ENCODE data around the gene MZT2B. TPM values are rescaled to one million over a fixed set of nuclear protein-coding genes. Genes with fewer than 3 reads are reported as not detected.
"Not testable (repeated sequence)": the region's sequence is repeated elsewhere in the genome, so short reads cannot be mapped to it uniquely, and the experiment has no call there.

MZT2B gene
- total and polyA plus RNA-seq, 2 donors (not counting 1 experiment from before 2014, with no cell fraction given): 119 to 152 TPM

DNA sequence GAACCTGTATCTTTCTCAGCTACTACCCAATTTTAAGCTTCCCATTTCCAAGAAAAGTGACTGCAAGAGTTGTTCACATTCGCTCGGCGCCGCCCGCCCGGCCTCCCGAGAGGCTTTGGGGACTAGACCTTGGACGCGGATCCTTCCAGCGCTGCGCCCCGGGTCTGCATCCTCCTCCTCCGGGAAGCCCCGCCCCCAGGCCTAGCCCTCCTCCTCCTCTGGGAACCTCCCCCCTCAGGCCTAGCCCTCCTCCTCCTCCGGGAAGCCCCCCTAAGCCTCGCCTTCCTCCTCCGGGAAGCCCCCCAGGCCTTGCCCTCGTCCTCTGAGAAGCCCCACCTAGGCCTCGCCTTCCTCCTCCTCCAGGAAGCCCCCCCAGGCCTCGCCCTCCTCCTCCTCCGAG, 45.9 kb downstream of the MZT2B start:
- H3K27me3 Mint-ChIP-seq; H3K27ac Mint-ChIP-seq; H3K4me1 Mint-ChIP-seq; H3K27ac ChIP-seq (ENCODE audit: low read length in 2 of 2); H3K9me3 Mint-ChIP-seq (ENCODE audit: insufficient read depth); CTCF ChIA-PET; H3K36me3 ChIP-seq (replicated peaks in 1 of 2; ENCODE audit: control extremely low read depth in 1 of 2, control insufficient read depth in 1 of 2, extremely low read depth in 1 of 2, insufficient read depth in 2 of 2, low read length in 1 of 2); ATAC-seq (ENCODE audit: low read depth); H3K27me3 ChIP-seq (replicated peaks in 1 of 4; ENCODE audit: control extremely low read depth in 1 of 4, control insufficient read depth in 3 of 4, insufficient read depth in 4 of 4, low read length in 3 of 4); H3K4me1 ChIP-seq (ENCODE audit: control insufficient read depth in 2 of 2, insufficient read depth in 2 of 2, low read length in 2 of 2); H3K4me2 ChIP-seq (replicated peaks; ENCODE audit: low read depth, low read length, poor library complexity, severe bottlenecking); POLR2A ChIA-PET; H4K20me1 ChIP-seq (ENCODE audit: control insufficient read depth, insufficient read depth, low read length, poor library complexity, severe bottlenecking); intact Hi-C loops (cut with micrococcal nuclease); H3K4me3 ChIP-seq (ENCODE audit: control extremely low read depth in 1 of 5, extremely low read depth in 1 of 5, insufficient read depth in 1 of 5, low read depth in 2 of 5, low read length in 4 of 5); H2AFZ ChIP-seq (ENCODE audit: insufficient read depth, low read depth, low read length, poor library complexity, severe bottlenecking); DNase-seq; H3K9ac ChIP-seq (ENCODE audit: low read length); H3K79me2 ChIP-seq (ENCODE audit: control insufficient read depth, insufficient read depth, low read length); H3K4me3 Mint-ChIP-seq: not testable (repeated sequence)
- H3K9me3 ChIP-seq (ENCODE audit: control extremely low read depth in 1 of 3, control insufficient read depth in 2 of 3, insufficient read depth in 1 of 3, low read length in 2 of 3): peaks cover 0 to 13% (median 0%) of the 10 kb centered on the region in 3 donors
- 100% methylated on average over 11 of the region's 21 CpGs for WGBS (ENCODE audit: insufficient coverage)

DNA sequence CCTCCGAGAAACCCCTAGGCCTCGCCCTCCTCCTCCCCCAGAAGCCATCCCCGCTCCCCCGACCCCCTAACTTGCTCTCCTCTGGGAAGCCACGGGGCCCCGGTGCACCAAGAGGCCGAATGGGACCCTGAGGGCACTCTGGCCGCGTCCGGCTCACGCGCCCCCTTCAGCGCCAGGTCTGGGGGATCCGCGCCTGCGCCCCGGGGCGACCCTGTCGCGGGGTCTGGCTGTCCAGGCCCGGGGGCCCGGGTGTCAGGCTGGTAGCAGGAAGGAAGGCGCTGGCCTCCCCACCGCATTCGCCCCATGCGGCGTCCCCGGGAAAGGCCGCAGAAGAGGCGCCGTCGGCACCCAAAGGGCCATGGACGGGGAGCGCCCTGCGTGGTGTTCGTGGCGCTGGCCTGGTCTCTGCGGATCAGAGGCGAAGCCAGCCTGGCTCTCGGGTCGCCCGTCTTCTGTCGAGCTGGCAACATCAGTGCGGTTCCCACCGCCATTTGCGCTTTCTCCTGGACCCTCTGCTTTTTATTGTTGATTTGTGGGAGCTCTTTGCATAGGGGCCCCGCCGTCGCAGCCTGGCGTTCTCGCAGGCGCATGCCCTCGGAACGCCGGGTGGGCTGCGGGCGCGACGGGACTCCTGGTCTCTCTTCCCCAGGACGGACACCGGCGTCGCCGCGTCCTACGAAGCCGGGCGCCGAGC, 46.6 kb downstream of the MZT2B start:
- CTCF ChIA-PET; POLR2A ChIA-PET; H3K4me3 Mint-ChIP-seq; H3K27me3 ChIP-seq (replicated peaks in 1 of 4; ENCODE audit: control extremely low read depth in 1 of 4, control insufficient read depth in 3 of 4, insufficient read depth in 4 of 4, low read length in 3 of 4); H3K9me3 Mint-ChIP-seq (ENCODE audit: insufficient read depth); H3K9ac ChIP-seq (ENCODE audit: low read length); H3K4me1 ChIP-seq (ENCODE audit: control insufficient read depth in 2 of 2, insufficient read depth in 2 of 2, low read length in 2 of 2); H3K4me1 Mint-ChIP-seq; H3K4me2 ChIP-seq (replicated peaks; ENCODE audit: low read depth, low read length, poor library complexity, severe bottlenecking); H3K27ac ChIP-seq (ENCODE audit: low read length in 2 of 2); intact Hi-C loops (cut with micrococcal nuclease); DNase-seq; H3K4me3 ChIP-seq (ENCODE audit: control extremely low read depth in 1 of 5, extremely low read depth in 1 of 5, insufficient read depth in 1 of 5, low read depth in 2 of 5, low read length in 4 of 5); H3K36me3 ChIP-seq (replicated peaks in 1 of 2; ENCODE audit: control extremely low read depth in 1 of 2, control insufficient read depth in 1 of 2, extremely low read depth in 1 of 2, insufficient read depth in 2 of 2, low read length in 1 of 2); H3K27me3 Mint-ChIP-seq; H4K20me1 ChIP-seq (ENCODE audit: control insufficient read depth, insufficient read depth, low read length, poor library complexity, severe bottlenecking); ATAC-seq (ENCODE audit: low read depth); H3K79me2 ChIP-seq (ENCODE audit: control insufficient read depth, insufficient read depth, low read length); H3K27ac Mint-ChIP-seq: not testable (repeated sequence)
- Histone ChIP-seq H2AFZ (ENCODE audit: insufficient read depth, low read depth, low read length, poor library complexity, severe bottlenecking) (peak overlapping the region; percentile 22), H3K9me3 (ENCODE audit: control extremely low read depth in 1 of 3, control insufficient read depth in 2 of 3, insufficient read depth in 1 of 3, low read length in 2 of 3) (peaks cover 0 to 13% (median 0%) of the 10 kb centered on the region in 3 donors)
- WGBS (ENCODE audit: insufficient coverage): 88% methylated on average over 53 of the region's 69 CpGs

DNA sequence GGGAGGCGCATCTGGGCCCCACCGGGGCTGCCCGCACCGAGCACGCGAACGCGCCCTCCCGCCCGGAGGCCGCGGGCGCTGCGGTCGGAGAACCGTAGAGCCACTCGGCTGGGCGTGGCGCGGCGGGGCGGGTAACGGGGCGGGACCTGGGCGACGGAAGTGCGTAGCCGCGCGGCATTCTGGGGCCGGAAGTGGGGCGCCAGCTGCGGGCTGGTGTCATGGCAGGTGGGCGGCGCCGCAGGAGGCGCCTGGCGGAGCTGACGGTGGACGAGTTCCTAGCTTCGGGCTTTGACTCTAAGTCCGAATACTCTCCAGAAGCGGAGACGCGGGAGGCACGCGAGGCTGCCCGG, 47.1 kb downstream of the MZT2B start:
- H3K4me2 ChIP-seq (replicated peaks; ENCODE audit: low read depth, low read length, poor library complexity, severe bottlenecking); H3K4me1 Mint-ChIP-seq; H3K27me3 ChIP-seq (replicated peaks in 1 of 4; ENCODE audit: control extremely low read depth in 1 of 4, control insufficient read depth in 3 of 4, insufficient read depth in 4 of 4, low read length in 3 of 4); H3K4me1 ChIP-seq (ENCODE audit: control insufficient read depth in 2 of 2, insufficient read depth in 2 of 2, low read length in 2 of 2); H3K4me3 ChIP-seq (ENCODE audit: control extremely low read depth in 1 of 5, extremely low read depth in 1 of 5, insufficient read depth in 1 of 5, low read depth in 2 of 5, low read length in 4 of 5); H3K27ac ChIP-seq (ENCODE audit: low read length in 2 of 2); ATAC-seq (ENCODE audit: low read depth); H3K79me2 ChIP-seq (ENCODE audit: control insufficient read depth, insufficient read depth, low read length); H3K4me3 Mint-ChIP-seq; CTCF ChIA-PET; intact Hi-C loops (cut with micrococcal nuclease); H3K27me3 Mint-ChIP-seq; H3K9me3 Mint-ChIP-seq (ENCODE audit: insufficient read depth); H3K36me3 ChIP-seq (replicated peaks in 1 of 2; ENCODE audit: control extremely low read depth in 1 of 2, control insufficient read depth in 1 of 2, extremely low read depth in 1 of 2, insufficient read depth in 2 of 2, low read length in 1 of 2); H3K27ac Mint-ChIP-seq; H4K20me1 ChIP-seq (ENCODE audit: control insufficient read depth, insufficient read depth, low read length, poor library complexity, severe bottlenecking); H3K9ac ChIP-seq (ENCODE audit: low read length): not testable (repeated sequence)
- Histone ChIP-seq H2AFZ (ENCODE audit: insufficient read depth, low read depth, low read length, poor library complexity, severe bottlenecking) (peak overlapping the region; percentile 22), H3K9me3 (ENCODE audit: control extremely low read depth in 1 of 3, control insufficient read depth in 2 of 3, insufficient read depth in 1 of 3, low read length in 2 of 3) (peaks cover 0 to 13% (median 0%) of the 10 kb centered on the region in 3 donors)
- DNase-seq: peak; percentile 64
- POLR2A ChIA-PET: interaction anchor here (0.5 kb wide), 1 partner anchor 1995 kb away, joined by 3 read pairs; no protein-coding TSS in a partner anchor
- 63% methylated on average over 42 of the region's 48 CpGs for WGBS (ENCODE audit: insufficient coverage)

DNA sequence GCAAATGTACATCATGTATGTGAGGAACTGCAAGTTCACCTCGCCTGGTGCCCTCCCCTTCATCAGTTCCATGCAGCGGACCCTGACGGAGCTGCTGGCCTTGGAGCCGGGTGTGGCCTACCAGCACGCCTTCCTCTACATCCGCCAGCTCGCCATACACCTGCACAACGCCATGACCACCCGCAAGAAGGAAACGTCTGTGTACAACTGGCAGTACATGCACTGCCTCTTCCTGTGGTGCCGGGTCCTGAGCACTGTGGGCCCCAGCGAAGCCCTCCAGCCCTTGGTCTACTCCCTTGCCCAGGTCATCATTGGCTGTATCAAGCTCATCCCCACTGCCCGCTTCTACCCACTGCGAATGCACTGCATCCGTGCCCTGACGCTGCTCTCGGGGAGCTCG, 48.3 kb downstream of the MZT2B start:
- H3K9me3 Mint-ChIP-seq (ENCODE audit: insufficient read depth); H3K4me1 Mint-ChIP-seq; ATAC-seq (ENCODE audit: low read depth): not testable (repeated sequence)

More for the DNA sequence above, 48.3 kb downstream of the MZT2B start:
- H3K4me2 ChIP-seq (replicated peaks; ENCODE audit: low read depth, low read length, poor library complexity, severe bottlenecking); CTCF ChIA-PET; H3K4me3 Mint-ChIP-seq; H2AFZ ChIP-seq (ENCODE audit: insufficient read depth, low read depth, low read length, poor library complexity, severe bottlenecking); H3K27ac ChIP-seq (ENCODE audit: low read length in 2 of 2); H3K4me3 ChIP-seq (ENCODE audit: control extremely low read depth in 1 of 5, extremely low read depth in 1 of 5, insufficient read depth in 1 of 5, low read depth in 2 of 5, low read length in 4 of 5); H3K27me3 Mint-ChIP-seq; DNase-seq; H4K20me1 ChIP-seq (ENCODE audit: control insufficient read depth, insufficient read depth, low read length, poor library complexity, severe bottlenecking); H3K4me1 ChIP-seq (ENCODE audit: control insufficient read depth in 2 of 2, insufficient read depth in 2 of 2, low read length in 2 of 2); H3K9ac ChIP-seq (ENCODE audit: low read length); H3K79me2 ChIP-seq (ENCODE audit: control insufficient read depth, insufficient read depth, low read length); intact Hi-C loops (cut with micrococcal nuclease); H3K36me3 ChIP-seq (replicated peaks in 1 of 2; ENCODE audit: control extremely low read depth in 1 of 2, control insufficient read depth in 1 of 2, extremely low read depth in 1 of 2, insufficient read depth in 2 of 2, low read length in 1 of 2); H3K27ac Mint-ChIP-seq; POLR2A ChIA-PET; H3K27me3 ChIP-seq (replicated peaks in 1 of 4; ENCODE audit: control extremely low read depth in 1 of 4, control insufficient read depth in 3 of 4, insufficient read depth in 4 of 4, low read length in 3 of 4): not testable (repeated sequence)
- 98% methylated on average over 12 of the region's 18 CpGs for WGBS (ENCODE audit: insufficient coverage)
- peaks cover 0 to 13% (median 0%) of the 10 kb centered on the region in 3 donors for H3K9me3 ChIP-seq (ENCODE audit: control extremely low read depth in 1 of 3, control insufficient read depth in 2 of 3, insufficient read depth in 1 of 3, low read length in 2 of 3)
